ENCODE data around the gene KRTAP5-9.
"Not testable (repeated sequence)": the region's sequence is repeated elsewhere in the genome, so short reads cannot be mapped to it uniquely, and the experiment has no call there.

The KRTAP5-9 gene

DNA sequence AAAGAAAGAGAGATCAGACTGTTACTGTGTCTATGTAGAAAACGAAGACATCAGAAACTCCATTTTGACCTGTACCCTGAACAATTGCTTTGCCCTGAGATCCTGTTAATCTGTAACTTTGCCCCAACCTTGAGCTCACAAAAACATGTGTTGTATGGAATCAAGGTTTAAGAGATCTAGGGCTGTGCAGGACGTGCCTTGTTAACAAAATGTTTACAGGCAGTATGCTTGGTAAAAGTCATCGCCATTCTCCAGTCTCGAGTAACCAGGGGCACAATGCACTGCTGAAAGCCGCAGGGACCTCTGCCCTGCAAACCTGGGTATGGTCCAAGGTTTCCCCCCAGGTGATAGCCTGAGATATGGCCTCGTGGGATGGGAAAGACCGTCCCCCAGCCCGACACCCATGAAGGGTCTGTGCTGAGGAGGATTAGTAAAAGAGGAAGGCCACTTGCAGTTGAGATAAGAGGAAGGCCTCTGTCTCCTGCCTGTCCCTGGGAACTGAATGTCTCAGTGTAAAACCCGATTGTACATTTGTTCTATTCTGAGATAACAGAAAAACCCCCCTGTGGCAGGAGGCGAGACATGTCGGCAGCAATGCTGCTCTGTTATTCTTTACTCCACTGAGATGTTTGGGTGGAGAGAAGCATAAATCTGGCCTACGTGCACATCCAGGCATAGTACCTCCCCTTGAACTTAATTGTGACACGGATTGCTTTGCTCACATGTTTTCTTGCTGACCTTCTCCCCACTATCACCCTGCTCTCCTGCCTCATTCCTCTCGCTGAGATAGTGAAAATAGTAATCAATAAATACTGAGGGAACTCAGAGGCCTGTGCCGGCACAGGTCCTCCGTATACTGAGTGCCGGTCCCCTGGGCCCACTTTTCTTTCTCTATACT is 13.3 kb upstream of the KRTAP5-9 start:
- not testable (repeated sequence) for DNase-seq

DNA sequence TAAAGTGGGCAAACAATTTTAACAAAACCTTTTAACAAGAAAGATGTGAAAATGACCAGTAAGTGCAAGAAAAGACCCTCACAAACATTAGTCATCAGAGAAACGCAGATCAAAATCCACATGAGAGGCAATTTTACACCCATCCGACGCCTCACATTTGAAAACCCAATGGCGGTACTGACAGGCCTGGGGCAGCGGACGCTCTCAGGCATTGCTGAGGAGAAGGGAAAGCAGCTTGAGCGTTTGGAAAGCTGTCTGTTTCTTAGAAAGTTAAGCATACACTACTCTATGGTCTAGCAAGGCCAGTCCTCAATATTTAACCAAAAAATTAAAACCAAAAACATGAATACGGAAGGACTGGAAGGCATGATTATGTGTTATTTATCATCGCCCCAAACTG is 12.4 kb upstream of the KRTAP5-9 start:
- DNase-seq, result no peak

DNA sequence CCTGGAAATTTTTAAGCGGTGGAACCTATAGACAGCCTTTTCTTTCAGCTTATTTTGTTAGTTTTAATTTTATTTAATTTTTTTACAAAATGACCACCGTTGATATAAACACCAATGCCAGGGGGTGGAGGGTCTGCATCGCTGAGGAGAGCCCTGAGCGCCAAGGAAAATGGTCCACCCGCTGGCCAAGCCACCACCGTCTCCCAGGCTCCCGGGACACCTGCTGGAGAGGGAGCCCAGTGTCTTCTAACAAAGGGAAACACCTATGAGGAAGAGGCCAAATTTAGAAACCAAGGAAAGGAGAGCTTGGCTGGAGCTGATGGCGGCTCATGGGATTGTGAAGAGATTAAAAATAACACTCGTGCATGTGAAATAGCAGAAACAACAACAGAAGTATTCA is 10.7 kb upstream of the KRTAP5-9 start:
- peak; percentile 37 for DNase-seq

DNA sequence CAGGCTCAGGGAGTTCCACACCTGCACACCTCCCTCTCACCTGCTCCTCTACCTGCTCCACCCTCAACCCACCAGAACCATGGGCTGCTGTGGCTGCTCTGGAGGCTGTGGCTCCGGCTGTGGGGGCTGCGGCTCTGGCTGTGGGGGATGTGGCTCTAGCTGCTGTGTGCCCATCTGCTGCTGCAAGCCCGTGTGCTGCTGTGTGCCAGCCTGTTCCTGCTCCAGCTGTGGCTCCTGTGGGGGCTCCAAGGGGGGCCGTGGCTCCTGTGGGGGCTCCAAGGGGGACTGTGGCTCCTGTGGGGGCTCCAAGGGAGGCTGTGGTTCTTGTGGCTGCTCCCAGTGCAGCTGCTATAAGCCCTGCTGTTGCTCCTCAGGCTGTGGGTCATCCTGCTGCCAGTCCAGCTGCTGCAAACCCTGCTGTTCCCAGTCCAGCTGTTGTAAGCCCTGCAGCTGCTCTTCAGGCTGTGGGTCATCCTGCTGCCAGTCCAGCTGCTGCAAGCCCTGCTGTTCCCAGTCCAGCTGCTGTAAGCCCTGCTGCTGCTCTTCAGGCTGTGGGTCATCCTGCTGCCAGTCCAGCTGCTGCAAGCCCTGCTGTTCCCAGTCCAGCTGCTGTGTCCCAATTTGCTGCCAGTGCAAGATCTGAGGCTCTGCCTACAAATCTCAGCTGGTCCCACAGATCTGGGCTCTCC is 10.1 kb upstream of the KRTAP5-9 start, which contains the start of gene KRTAP5-8:
TSS of gene KRTAP5-8 (plus strand) at position 49 of the 689 bp plus-strand sequence. CDS start at position 80, 31 bp downstream.
- DNase-seq, result not testable (repeated sequence)

DNA sequence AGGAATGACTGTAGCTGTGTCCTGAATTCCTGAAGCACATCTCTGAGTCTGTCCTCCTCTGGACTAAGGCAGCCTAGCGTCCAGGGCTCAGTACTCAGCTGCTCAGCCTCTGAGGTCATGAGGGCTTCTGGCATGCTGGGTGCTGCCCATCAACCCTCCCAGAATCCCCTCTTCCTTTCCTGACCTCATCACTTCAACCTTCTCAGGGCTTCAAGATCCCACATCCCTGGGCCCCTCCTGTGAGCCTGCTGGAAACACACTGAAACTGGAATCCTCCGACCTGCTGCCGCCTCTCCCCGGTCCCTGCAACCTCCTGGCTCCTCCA is 9.6 kb upstream of the KRTAP5-9 start:
- no peak for DNase-seq

DNA sequence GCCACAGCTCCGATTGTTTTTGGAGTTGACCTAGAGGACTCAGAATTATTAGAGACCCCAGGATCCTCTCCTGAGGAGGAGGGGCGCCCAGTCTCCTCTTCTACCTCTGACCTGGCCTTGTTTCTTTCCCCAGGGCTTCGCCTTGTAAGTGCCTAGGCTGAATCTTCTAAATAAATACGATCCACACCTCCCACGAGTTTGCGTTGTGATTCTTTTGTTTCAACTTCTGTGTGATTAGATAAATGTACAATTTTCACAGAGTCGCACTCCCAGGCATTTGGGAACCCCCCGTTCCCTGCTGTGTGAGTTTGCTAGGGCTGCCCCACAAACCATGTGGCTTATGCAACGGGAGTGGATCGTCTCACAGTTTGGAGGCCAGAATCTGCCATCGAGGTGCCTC is 9.2 kb upstream of the KRTAP5-9 start:
- no peak for DNase-seq

DNA sequence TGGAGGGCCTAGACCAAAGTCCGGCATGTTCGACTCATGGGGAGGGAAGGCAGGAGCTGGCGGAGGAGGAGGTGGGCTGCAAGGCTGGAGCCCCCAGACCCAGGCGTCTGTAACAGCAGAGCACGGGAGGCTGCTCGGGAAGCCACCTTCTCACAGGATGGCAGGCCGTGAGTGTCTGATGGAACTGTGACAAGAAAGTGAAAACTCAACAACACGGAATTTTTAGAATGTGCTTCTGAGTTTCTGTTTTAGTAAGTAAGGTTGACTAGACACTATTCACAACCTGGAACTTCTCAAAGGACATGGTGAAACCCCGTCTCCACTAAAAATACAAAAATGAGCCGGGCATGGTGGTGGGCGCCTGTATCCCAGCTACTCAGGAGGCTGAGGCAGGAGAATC is 8.2 kb upstream of the KRTAP5-9 start:
- DNase-seq, result not testable (repeated sequence)

DNA sequence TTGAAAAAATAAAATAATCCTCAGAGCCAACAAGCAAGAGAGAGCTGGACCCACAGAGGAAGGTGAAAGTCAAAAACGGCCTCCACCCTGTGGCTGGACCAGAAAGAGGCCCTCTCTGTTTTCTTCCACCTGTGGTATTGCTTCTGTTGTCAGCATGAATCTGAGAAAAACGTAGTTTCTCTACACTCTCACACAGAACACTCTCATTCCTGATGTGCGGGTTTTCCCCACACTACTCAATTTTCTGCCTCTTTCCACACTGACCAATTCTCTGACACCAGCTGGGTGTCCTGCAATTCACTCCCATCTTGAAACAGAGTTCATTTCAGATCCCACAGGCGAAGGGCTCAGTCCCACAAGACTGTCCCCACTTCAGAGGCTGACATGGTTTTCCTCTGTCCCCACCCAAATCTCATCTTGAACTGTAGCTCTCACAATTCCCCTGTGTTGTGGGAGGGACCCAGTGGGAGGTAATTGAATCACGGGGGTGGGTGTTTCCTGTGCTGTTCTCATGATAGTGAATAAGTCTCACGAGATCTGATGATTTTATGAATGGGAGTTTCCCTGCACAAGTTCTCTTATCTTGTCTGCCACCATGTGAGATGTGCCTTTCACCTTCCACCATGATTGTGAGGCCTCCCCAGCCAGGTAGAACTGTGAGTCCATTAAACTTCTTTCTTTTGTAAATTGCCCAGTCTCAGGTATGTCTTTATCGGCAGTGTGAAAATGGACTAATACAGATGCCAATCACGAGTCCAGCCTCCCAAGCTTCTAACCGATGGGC is 7.5 kb upstream of the KRTAP5-9 start:
- DNase-seq, result not testable (repeated sequence)

DNA sequence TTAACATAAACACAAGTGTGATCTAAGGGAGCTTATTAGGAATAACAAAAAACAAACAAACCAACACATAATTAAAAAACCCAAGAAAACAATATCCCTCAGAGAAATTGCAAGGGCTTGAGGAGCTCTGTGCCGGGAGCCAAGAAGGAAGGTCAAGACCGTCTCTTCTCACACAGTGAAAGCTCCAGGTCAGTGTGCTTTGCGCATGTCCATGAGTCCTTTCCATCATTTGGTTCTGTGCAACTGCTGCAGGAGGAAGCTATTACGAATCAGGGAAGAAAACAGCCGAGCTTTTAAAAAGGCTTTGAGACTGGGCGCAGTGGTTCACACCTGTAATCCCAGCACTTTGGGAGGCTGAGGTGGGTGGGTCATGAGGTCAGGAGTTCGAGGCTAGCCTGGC is 5.8 kb upstream of the KRTAP5-9 start:
- DNase-seq, result no peak

DNA sequence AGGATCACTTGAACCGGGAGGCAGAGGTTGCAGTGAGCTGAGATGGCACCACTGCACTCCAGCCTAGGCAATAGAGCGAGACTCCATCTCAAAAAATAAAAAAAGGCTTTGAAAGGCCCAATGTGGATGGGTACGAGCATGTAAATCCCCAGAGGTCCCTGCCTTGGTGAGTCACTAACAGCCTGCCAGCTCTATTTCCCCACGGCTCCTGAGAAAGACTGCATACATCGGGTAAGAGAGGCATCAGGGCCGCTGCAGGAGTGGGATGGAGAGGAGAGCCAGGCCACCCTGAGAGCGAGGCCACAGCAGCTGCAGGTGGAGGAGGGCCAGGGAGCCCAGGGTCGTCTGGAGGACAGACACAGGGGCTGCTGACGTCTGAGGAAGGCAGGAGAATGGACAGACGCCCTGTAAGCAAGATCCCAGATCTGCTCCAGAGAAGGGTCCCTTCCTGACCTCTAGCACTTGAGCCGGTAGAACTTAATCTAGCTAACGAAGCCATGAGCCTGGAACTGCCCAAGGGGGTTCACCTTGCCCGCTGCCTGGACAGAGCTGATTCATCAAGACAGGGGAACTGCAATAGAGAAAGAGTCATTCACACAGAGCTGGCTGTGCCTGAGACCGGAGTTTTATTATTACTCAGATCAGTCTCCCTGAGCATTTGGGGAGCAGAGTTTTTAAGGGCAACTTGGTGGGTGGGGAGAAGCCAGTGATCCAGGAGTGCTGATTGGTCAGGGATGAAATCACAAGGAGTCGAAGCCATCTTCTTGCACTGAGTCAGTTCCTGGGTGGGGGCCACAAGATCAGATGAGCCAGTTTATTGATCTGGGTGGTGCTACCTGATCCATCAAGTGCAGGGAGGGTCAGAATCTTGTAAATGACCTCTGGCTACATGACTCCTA is 5.1 kb upstream of the KRTAP5-9 start:
- DNase-seq, result no peak

DNA sequence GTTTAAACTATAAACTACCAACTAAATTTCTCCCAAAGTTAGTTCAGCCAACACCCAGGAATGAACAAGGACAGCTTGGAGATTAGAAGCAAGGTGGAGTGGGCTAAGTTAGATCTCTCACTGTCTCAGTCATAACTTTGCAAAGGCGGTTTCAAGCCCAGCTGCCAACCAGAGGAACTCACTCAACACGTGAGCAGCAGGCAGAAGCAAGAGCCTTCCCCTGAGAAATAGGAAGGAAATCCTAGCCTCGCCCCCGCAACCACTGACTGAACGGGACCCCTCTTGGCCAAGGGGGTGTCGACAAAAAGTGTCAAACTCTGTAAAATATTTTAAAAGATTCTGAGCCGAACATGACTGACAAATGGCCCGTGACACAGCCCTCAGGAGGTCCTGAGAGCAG is 4.4 kb upstream of the KRTAP5-9 start:
- DNase-seq, result no peak

DNA sequence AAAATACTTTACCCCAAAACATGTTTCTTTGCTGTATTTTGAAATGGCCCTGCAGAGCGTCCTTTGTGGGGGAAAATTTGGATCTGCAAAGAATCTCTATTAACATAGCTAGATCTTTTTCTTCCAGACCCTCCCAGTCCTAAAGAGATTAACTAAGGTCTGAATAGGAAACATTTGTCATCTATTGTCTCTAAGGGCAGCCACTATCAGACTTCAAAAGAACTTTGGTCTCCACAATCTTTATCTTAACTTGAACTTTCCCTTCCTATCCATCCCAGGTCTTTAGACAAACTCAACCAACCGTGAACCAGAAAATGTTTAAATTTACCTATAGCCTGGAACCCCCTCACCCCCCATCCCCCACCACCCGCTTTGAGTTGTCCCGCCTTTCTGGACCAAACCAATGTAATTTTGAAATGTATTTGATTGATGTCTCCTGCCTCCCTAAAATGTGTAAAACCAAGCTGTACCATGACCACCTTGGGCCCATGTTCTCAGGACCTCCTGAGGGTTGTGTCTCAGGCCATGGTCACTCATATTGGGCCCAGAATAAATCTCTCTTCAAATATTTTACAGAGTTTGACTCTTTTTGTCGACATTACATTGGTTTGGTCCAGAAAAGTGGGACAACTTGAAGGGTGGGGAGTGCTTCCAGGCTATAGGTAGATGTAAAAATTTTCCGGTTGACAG is 3.5 kb upstream of the KRTAP5-9 start:
- DNase-seq, result no peak

DNA sequence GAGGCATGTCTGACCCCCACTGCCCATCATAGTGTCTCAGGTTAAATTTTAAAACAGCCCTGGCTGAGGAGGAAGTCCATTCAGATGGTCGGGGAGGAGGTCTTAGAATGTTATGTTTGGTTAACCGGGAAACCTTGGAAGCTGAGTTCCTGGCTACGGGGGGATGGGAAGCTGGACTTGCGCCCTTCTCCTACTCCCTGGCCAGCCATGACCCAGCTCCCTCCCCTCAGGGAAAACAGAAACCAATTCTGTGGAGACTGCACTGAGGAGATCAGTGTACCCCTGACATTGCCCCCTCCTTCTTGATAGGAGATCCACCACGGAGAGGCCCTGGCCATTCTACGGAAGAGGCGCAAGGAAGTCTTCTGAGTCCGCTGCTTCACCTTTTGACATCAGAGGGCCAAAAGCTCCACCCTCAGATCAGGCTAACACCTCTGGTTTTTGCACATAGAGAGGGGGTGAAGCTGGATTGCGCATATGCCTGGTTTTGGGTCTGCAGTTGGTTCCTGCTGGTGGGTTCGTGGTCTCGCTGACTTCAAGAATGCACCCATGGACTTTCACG is 2.7 kb upstream of the KRTAP5-9 start:
- DNase-seq, result no peak

DNA sequence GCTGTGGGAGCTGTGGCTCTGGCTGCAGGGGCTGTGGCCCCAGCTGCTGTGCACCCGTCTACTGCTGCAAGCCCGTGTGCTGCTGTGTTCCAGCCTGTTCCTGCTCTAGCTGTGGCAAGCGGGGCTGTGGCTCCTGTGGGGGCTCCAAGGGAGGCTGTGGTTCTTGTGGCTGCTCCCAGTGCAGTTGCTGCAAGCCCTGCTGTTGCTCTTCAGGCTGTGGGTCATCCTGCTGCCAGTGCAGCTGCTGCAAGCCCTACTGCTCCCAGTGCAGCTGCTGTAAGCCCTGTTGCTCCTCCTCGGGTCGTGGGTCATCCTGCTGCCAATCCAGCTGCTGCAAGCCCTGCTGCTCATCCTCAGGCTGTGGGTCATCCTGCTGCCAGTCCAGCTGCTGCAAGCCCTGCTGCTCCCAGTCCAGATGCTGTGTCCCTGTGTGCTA is 514 bp downstream of the KRTAP5-9 start:
- no peak for DNase-seq

DNA sequence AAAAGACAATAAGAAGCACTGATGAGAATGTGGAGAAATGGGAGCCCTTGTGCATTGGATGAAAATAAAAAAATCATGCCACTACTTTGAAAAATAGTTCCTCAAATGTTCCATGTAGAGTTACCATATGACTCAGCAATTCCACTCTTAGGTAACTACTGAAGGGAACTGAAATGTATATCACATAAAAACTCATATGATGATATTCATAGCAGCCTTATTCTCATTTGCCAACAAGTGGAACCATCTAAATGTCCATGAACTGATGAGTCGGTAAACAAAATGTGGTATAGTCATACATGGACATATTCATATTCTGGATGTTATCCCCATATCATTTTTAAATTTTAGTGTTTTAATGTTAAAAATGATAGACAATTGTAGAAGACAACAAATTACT is 3.5 kb downstream of the KRTAP5-9 start:
- DNase-seq, result no peak

DNA sequence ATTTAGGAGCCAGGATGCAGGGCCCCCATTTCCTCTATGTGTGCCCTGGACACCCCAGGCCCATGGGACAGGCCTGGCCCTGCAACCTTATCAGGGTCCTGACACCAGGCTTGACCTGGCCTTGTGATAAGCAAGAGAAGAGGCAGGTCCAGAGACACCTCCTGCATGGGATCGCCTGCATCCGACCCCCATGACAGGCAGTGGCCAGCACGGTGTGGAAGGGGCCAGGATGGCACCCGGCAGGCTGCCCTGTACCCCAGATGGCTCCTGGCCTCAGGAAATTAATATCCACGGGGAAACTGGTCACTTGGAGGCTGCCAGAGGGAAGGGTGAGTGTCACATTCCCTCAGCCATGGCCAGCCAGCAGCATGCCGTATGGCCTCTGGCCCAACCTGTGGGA is 6.8 kb downstream of the KRTAP5-9 start:
- DNase-seq, result no peak

DNA sequence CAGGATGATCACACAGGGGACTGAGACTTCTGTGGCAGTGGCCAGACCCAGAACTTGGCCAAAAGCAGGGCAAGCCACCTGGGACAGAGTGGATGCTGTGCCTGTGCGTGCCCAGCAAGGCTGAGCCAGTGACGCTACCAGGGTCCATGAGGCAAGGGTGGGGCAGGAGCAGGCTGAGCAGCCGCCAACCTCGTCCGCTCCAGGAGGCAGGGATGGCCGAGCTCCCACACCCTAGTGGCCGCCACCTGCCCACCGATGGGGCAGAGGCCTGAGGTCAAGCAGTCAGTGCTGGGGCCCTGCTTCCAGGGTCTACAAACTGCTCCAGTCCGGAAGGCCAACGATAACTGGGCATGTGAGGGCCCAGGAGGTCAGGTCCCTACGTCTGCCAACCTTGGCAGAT is 7.3 kb downstream of the KRTAP5-9 start:
- no peak for DNase-seq

DNA sequence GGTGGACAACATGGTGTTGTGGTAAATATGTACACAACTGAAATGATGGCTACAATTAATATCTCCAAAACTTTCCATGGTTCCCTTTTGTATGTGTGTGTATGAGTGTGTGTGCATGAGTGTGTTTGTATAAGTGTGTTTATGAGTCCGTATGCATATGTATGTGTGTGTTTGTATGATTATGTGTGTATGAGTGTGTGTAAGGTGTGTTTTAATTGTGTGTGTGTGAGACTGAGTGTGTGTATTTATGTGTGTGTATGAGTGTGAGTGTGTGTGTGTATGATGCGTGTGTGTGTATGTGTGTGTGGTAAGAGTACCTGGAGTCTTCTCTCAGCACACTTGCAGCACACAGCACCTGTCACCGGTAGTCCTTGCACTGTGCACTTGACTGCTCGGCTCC is 7.8 kb downstream of the KRTAP5-9 start:
- DNase-seq, result no peak

DNA sequence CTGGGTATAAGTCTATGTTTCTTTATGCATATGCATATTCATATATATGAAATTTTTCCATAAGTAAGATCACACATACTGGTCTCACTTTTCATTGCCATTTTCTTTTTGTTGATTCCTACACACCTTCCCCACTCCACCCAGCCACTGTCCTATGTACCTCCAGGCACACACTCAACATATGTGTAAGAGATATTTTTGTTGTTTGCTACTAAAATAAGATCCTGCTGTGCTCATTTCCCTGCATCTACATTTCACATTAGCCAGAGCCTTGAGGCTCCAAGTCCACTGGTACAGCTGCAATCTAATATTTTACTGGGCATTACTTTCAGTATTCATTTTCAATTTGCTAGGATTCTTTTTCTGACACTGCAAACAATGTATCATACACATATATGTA is 9.0 kb downstream of the KRTAP5-9 start:
- DNase-seq, result no peak

DNA sequence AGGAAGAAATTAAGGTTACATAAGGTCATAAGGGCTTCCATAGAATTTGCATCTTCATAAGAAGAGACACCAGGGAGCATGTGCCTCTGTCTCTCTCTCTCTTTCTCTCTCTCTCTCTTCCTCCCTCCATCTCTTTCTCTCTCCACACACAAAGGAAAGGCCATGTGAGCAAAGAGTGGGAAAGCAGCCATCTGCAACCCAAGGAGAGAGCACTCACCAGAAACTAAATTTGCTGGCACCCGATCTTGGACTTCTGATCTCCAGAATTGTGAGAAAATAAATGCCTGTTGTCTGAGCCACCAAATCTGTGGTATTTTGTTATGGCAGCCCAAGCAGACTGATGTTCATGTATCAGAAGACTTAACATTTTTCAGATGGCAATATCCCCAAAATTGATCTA is 10.8 kb downstream of the KRTAP5-9 start:
- DNase-seq, result no peak

DNA sequence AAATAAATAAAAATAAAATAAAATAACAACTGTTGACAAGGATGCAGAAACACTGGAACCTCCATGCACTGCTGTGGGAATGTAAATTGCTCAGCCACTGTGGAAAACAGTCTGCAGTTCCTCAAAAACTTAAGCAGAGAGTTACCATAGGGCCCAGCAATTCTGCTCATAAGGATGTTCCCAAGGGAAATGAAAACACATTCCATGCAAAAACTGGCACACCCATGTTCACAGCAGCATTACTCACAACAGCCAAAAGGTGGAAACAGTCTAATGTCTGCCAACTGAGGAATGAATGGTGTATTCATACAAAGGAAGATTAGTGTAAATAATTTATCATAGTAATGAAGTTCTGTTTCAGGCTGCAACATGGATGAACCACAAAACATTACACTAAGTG is 13.9 kb downstream of the KRTAP5-9 start:
- no peak for DNase-seq

DNA sequence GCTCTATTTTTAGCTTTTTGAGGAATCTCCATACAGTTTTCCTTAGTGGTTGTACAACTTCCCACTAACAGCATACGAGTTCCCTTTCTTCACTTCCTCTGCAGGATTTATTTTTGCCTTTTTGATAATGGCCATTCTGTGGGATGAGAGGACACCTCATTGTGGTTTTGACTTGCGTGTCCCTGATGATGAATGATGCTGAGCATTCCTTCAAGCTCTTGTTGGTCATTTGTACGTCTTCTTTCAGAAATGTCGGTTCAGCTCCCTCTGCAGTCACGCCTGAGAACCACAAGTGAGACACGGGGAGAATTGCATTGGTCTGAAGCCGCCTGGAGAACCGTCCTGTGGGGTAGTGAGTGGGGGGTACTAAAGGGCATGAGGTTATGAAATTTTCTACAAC is 15.2 kb downstream of the KRTAP5-9 start:
- no peak for DNase-seq
